OCI-LY1 (cell line): Measurements from ENCODE around the gene LTBR.

ENCODE experiments used
- H2AFZ ChIP-seq: fragments of 200-600 bp; sonication (generic), shearing (Covaris generic); 2 replicates; pipeline ENCODE4 v1.6.0; 2014; ENCODE audit warnings: antibody characterized with exemption, mild to moderate bottlenecking, low read length
- H3F3A ChIP-seq: fragments of 200-600 bp; sonication (generic), shearing (Covaris generic); 2 replicates; pipeline ENCODE4 v1.6.0; 2014; ENCODE audit warnings: mild to moderate bottlenecking, antibody characterized with exemption, low read length, moderate library complexity; ENCODE audit not compliant: insufficient read depth
- H3K27ac ChIP-seq: fragments of 200-600 bp; sonication (generic); 2 replicates; pipeline ENCODE4 v1.5.1; 2014; ENCODE audit warnings: low read length, mixed run types, mild to moderate bottlenecking, low read depth; ENCODE audit not compliant: poor library complexity, severe bottlenecking
- H3K27me3 ChIP-seq: fragments of 200-600 bp; sonication (generic); 2 replicates; pipeline ENCODE4 v1.6.0; 2014; ENCODE audit warnings: antibody characterized with exemption, mild to moderate bottlenecking, low read length, moderate library complexity; ENCODE audit not compliant: insufficient read depth
- H3K36me3 ChIP-seq: fragments of 200-600 bp; sonication (generic); 2 replicates; pipeline ENCODE4 v1.6.1; 2014; ENCODE audit warnings: mild to moderate bottlenecking, antibody characterized with exemption, low read length, moderate library complexity, mixed read lengths; ENCODE audit not compliant: insufficient read depth
- H3K4me1 ChIP-seq: fragments of 200-600 bp; sonication (generic); 2 replicates; pipeline ENCODE4 v1.5.1; 2014; ENCODE audit warnings: mild to moderate bottlenecking, low read length, moderate library complexity; ENCODE audit not compliant: insufficient read depth, severe bottlenecking
- H3K4me2 ChIP-seq: fragments of 200-600 bp; sonication (generic), shearing (Covaris generic); 2 replicates; pipeline ENCODE4 v1.6.1; 2014; ENCODE audit warnings: low read length
- H3K4me3 ChIP-seq: fragments of 200-600 bp; sonication (generic); 2 replicates; pipeline ENCODE4 v1.5.1; 2014; ENCODE audit warnings: low read length, low read depth, mild to moderate bottlenecking, mixed read lengths; ENCODE audit not compliant: poor library complexity, severe bottlenecking
- H3K79me2 ChIP-seq: fragments of 200-600 bp; shearing (Covaris generic); 2 replicates; pipeline ENCODE4 v1.6.1; 2016; ENCODE audit warnings: mixed run types, low read length, mixed read lengths; ENCODE audit not compliant: insufficient read depth
- H3K9ac ChIP-seq: fragments of 200-600 bp; sonication (generic), shearing (Covaris generic); 2 replicates; pipeline ENCODE4 v1.6.1; 2014; ENCODE audit warnings: mild to moderate bottlenecking, low read length, mixed read lengths
- H3K9me2 ChIP-seq: fragments of 200-600 bp; sonication (generic), shearing (Covaris generic); 2 replicates; pipeline ENCODE4 v1.6.1; 2014; ENCODE audit warnings: low read depth, mild to moderate bottlenecking, low read length, mixed read lengths
- H3K9me3 ChIP-seq: fragments of 200-600 bp; shearing (Covaris generic); 2 replicates; pipeline ENCODE4 v1.6.1; 2014; ENCODE audit warnings: low read length, mixed read lengths
- H4K20me1 ChIP-seq: fragments of 200-600 bp; sonication (generic), shearing (Covaris generic); 2 replicates; pipeline ENCODE4 v1.6.0; 2016; ENCODE audit warnings: mild to moderate bottlenecking, low read length; ENCODE audit not compliant: insufficient read depth
- CTCF ChIP-seq: fragments of 200-600 bp; sonication (generic), shearing (Covaris generic); IDR thresholded peaks from 2 replicates; pipeline ENCODE4 v1.5.1; 2017; ENCODE audit warnings: mild to moderate bottlenecking, antibody characterized with exemption, low read length, moderate library complexity, mixed read lengths
- EZH2 ChIP-seq: fragments of 200-600 bp; sonication (generic), shearing (Covaris generic); IDR thresholded peaks from 2 replicates; pipeline ENCODE4 v1.8.0; 2017; ENCODE audit warnings: borderline replicate concordance, mixed run types, mild to moderate bottlenecking, antibody characterized with exemption, low read length, moderate library complexity, mixed read lengths

The LTBR gene

DNA sequence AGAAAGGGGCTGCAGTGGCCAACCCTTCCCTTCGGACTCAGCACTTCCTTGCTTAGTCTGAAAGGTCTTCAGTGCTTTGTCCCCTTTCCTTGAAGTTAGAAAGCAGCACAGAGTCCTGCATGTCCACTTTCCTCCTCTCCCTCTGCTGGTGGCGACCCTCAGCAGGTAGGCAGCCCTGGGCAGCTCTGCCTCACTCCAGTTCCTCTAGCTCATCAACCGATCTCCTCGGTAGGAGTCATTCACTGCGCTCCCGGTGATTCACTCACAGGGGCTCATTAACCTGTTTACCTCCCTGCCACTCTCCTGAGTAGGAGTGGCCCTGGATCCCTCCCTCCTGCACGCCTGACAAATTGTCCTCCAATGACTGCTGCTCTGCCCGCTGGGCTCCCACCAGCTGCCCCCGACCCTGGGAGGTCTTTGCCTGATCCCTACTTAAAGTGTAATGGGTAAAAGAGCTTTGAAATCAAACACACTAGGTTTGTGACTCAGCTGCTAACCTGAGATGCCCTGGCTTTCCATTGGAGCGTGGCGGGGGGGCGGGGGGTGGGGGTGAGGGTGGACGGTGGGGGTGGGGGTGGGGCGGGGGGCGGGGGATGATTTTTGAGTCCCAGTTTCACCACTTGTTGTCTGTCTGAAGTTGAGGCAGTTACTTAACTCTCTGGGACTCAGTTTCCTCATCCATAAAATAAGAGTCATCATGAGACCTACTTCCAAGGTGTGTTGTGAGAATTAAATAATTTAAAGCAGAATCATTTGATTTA, 12.8 kb upstream of the LTBR start:
- Histone ChIP-seq H3K27me3 (peaks cover 6% of the 10 kb centered on the region), H3K36me3 (no peaks in the 10 kb centered on the region), H3K9me3 (0 out of 2 replicates have a peak, but pooled peaks cover 2% of the 10 kb centered on the region), H3K9me2 (no peaks in the 10 kb centered on the region), H2AFZ (no peak overlapping the region), H4K20me1 (no peaks in the 10 kb centered on the region), H3K79me2 (no peaks in the 10 kb centered on the region), H3K4me2 (no peak overlapping the region), H3K4me1 (no peaks in the 10 kb centered on the region), H3K9ac (no peak overlapping the region), H3K27ac (no peak overlapping the region), H3F3A (no peaks in the 10 kb centered on the region), H3K4me3 (no peak overlapping the region)
- TF ChIP-seq CTCF (no peak), EZH2 (no peak)

GRCh38 chr12:6372403-6373003, 11.5 kb upstream of the LTBR start:
- Histone ChIP-seq H3K9me3 (0 out of 2 replicates have a peak, but pooled peaks cover 2% of the 10 kb centered on the region), H3K9ac (no peak overlapping the region), H3F3A (no peaks in the 10 kb centered on the region), H3K27ac (no peak overlapping the region), H3K4me2 (no peak overlapping the region), H3K36me3 (no peaks in the 10 kb centered on the region), H3K79me2 (no peaks in the 10 kb centered on the region), H4K20me1 (no peaks in the 10 kb centered on the region), H3K27me3 (peaks cover 11% of the 10 kb centered on the region), H3K9me2 (no peaks in the 10 kb centered on the region), H2AFZ (no peak overlapping the region), H3K4me3 (no peak overlapping the region), H3K4me1 (no peaks in the 10 kb centered on the region)
- TF ChIP-seq EZH2 (no peak), CTCF (no peak)

DNA sequence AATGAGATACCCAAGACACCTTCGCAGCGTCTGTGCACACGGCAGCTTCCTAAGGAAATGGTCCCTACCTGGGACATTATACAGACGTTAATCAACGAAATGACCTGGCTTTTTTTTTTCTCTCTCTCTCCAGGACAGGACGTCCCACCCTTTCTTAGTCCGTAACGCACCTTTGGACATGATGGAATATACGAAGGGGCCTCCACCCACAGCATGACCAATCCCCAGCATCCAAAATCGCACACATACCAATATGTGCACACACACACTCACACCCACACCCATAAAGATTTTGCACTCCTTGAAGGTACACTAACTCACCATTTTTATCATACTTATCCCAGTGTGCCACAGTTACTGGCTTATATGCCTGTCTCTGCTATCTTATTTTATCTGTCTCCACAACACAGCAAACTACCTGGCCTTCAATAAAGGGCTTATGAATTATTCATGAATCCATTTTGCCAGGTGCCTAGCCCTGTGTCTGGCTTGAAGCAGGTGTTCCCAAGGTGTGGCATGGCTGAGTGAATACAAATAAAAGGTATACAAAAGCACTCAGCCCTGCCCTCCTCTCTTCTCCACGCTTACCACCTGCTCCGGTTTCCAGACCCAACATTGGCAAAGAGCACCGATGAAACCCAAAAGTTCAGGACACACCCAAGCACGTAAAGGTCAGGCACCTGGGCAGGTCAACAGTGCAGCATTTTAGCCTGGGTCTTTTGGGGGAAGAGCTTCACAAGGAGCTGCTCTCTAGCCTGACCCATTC, 10.8 kb upstream of the LTBR start:
- Histone ChIP-seq H3K4me3 (no peak overlapping the region), H3K4me1 (no peaks in the 10 kb centered on the region), H3K4me2 (no peak overlapping the region), H3K9me2 (no peaks in the 10 kb centered on the region), H3K9me3 (0 out of 2 replicates have a peak, but pooled peaks cover 1% of the 10 kb centered on the region), H3K79me2 (no peaks in the 10 kb centered on the region), H3F3A (no peaks in the 10 kb centered on the region), H3K27ac (no peak overlapping the region), H2AFZ (no peak overlapping the region), H3K27me3 (peaks cover 14% of the 10 kb centered on the region), H3K36me3 (no peaks in the 10 kb centered on the region), H3K9ac (no peak overlapping the region), H4K20me1 (no peaks in the 10 kb centered on the region)
- no peak for TF ChIP-seq CTCF
- no peak for TF ChIP-seq EZH2
